MCF 10A (cell line): ENCODE measurements around the gene KIF17. TPM values are rescaled to one million over a fixed set of nuclear protein-coding genes. Genes with fewer than 3 reads are reported as not detected.

ENCODE experiments used
- BruUV-seq: library from RNA; stranded (reverse); fragments of 400-500 nt; replicated peaks from 2 replicates; lab custom pipeline; 2021; lab: Mats Ljungman, UMichigan
- CTCF ChIA-PET: fragments of 300-600 bp; sonication (Branson Sonifier 250); formaldehyde crosslinking; extraction: SDS; loops from one replicate; lab custom pipeline; 2021; ENCODE audit warnings: antibody characterized with exemption, inconsistent platforms; lab: Yijun Ruan, JAX
- POLR2A ChIA-PET: fragments of 300-600, 350-650 bp; sonication (Branson Sonifier 250); formaldehyde crosslinking; extraction: SDS; loops from one replicate; lab custom pipeline; 2020; ENCODE audit warnings: antibody characterized with exemption, inconsistent platforms; lab: Yijun Ruan, JAX
- DNase-seq: peaks from one replicate; pipeline ENCODE4 v3.0.0-alpha.2; 2018; ENCODE audit not compliant: unreplicated experiment
- H3K27ac Mint-ChIP-seq: one replicate; pipeline ENCODE4 v1.8.0; 2022; ENCODE audit warnings: mild to moderate bottlenecking, low read depth, mixed read lengths; ENCODE audit not compliant: unreplicated experiment
- H3K27me3 Mint-ChIP-seq: one replicate; pipeline ENCODE4 v1.8.0; 2022; ENCODE audit warnings: mixed read lengths; ENCODE audit not compliant: insufficient read depth, unreplicated experiment
- H3K36me3 Mint-ChIP-seq: one replicate; pipeline ENCODE4 v1.8.0; 2022; ENCODE audit warnings: mild to moderate bottlenecking, moderate library complexity, mixed read lengths; ENCODE audit not compliant: insufficient read depth, unreplicated experiment
- H3K4me1 Mint-ChIP-seq: one replicate; pipeline ENCODE4 v1.8.0; 2022; ENCODE audit warnings: mixed read lengths; ENCODE audit not compliant: insufficient read depth, unreplicated experiment
- H3K4me3 Mint-ChIP-seq: one replicate; pipeline ENCODE4 v1.8.0; 2022; ENCODE audit warnings: mild to moderate bottlenecking, moderate library complexity, mixed read lengths; ENCODE audit not compliant: unreplicated experiment
- H3K9me3 Mint-ChIP-seq: one replicate; pipeline ENCODE4 v1.8.0; 2022; ENCODE audit warnings: mixed read lengths; ENCODE audit not compliant: unreplicated experiment
- CTCF ChIP-seq: fragments of 200-600 bp; IDR thresholded peaks from one replicate; pipeline ENCODE4 v1.8.0; 2022; ENCODE audit warnings: antibody characterized with exemption, mild to moderate bottlenecking; ENCODE audit not compliant: unreplicated experiment
- intact Hi-C: fragments of 100-400 bp; cut with micrococcal nuclease; formaldehyde crosslinking; loops from 2 replicates; pipeline ENCODE4 v1.14.1; 2022
- total RNA-seq: library from RNA; stranded (reverse); gene quantifications from 2 replicates; pipeline ENCODE4 v1.2.3, GENCODE V29; 2022

Gene KIF17
- total RNA-seq, 1 experiment from 2014 or later = 0.19 TPM

GRCh38 chr1:20703124-20703756 lies 14.6 kb downstream of the KIF17 start:
- no peak for DNase-seq
- no peak for TF ChIP-seq CTCF
- no peak overlapping the region for H3K27ac Mint-ChIP-seq
- no TSS peak for BruUV-seq
- no peaks in the 10 kb centered on the region for H3K36me3 Mint-ChIP-seq
- CTCF ChIA-PET = interaction anchor here (0.5 kb wide), 1 partner anchor 53 kb away, joined by 3 read pairs; no protein-coding TSS in a partner anchor
- H3K4me3 Mint-ChIP-seq = no peak overlapping the region
- peaks cover 6% of the 10 kb centered on the region for H3K4me1 Mint-ChIP-seq
- intact Hi-C loops = no loop called here
- POLR2A ChIA-PET = no interaction called here
- peaks cover 8% of the 10 kb centered on the region for H3K9me3 Mint-ChIP-seq
- no peaks in the 10 kb centered on the region for H3K27me3 Mint-ChIP-seq

GRCh38 chr1:20702416-20702815 lies 15.4 kb downstream of the KIF17 start:
- Mint-ChIP-seq H3K36me3 (no peaks in the 10 kb centered on the region), H3K27ac (no peak overlapping the region), H3K4me1 (peaks cover 6% of the 10 kb centered on the region), H3K9me3 (peaks cover 8% of the 10 kb centered on the region), H3K4me3 (no peak overlapping the region), H3K27me3 (no peaks in the 10 kb centered on the region)
- peak; percentile 27 for DNase-seq
- intact Hi-C loops = no loop called here
- BruUV-seq = no TSS peak
- ChIA-PET POLR2A (no interaction called here), CTCF (interaction anchor here (0.6 to 0.7 kb wide), 2 partner anchors 35 to 296 kb away, joined by 3 read pairs; no protein-coding TSS in a partner anchor)
- TF ChIP-seq CTCF = peak; percentile 29

- H3K9me3 Mint-ChIP-seq = peaks cover 8% of the 10 kb centered on the region
- H3K4me3 Mint-ChIP-seq = no peak overlapping the region
- CTCF ChIA-PET = interaction anchor here (0.6 to 0.7 kb wide), 2 partner anchors 36 to 297 kb away, joined by 3 read pairs; no protein-coding TSS in a partner anchor
- H3K4me1 Mint-ChIP-seq = peaks cover 6% of the 10 kb centered on the region
- POLR2A ChIA-PET = interaction anchor here (0.7 kb wide), 1 partner anchor 40 kb away, joined by 3 read pairs; no protein-coding TSS in a partner anchor
- H3K36me3 Mint-ChIP-seq = no peaks in the 10 kb centered on the region
- H3K27ac Mint-ChIP-seq = peak overlapping the region; percentile 47
- no TSS peak for BruUV-seq
- H3K27me3 Mint-ChIP-seq = no peaks in the 10 kb centered on the region
- intact Hi-C loops = no loop called here
- DNase-seq = no peak
- no peak for TF ChIP-seq CTCF
Measured at GRCh38 chr1:20701847-20702246, 16.0 kb downstream of the KIF17 start.

- peak overlapping the region; percentile 47 for H3K27ac Mint-ChIP-seq
- CTCF ChIA-PET = no interaction called here
- no TSS peak for BruUV-seq
Measured at GRCh38 chr1:20701446-20701845, 16.4 kb downstream of the KIF17 start.

More at GRCh38 chr1:20701446-20701845, 16.4 kb downstream of the KIF17 start:
- intact Hi-C loops = no loop called here
- POLR2A ChIA-PET = interaction anchor here (0.7 kb wide), 1 partner anchor 40 kb away, joined by 3 read pairs; no protein-coding TSS in a partner anchor
- peaks cover 7% of the 10 kb centered on the region for H3K4me1 Mint-ChIP-seq
- H3K27me3 Mint-ChIP-seq = no peaks in the 10 kb centered on the region
- no peaks in the 10 kb centered on the region for H3K36me3 Mint-ChIP-seq
- no peak for DNase-seq
- H3K4me3 Mint-ChIP-seq = no peak overlapping the region
- H3K9me3 Mint-ChIP-seq = peaks cover 8% of the 10 kb centered on the region
- no peak for TF ChIP-seq CTCF
